Naive thymus-derived CD4-positive, alpha-beta T cell (primary cell): Measurements from ENCODE around the gene NRG3. TPM values are rescaled to one million over a fixed set of nuclear protein-coding genes. Genes with fewer than 3 reads are reported as not detected.

ENCODE experiments used
- ATAC-seq: fragments of 150-1000 bp; cut with Tn5 transposase; 2 replicates; pipeline ENCODE4 v1.10.0; 2021; ENCODE audit warnings: mild to moderate bottlenecking, moderate library complexity
- CTCF ChIA-PET: fragments of 350-600 bp; sonication (Branson Sonifier 250); formaldehyde crosslinking; loops from one replicate; lab custom pipeline; 2021; ENCODE audit warnings: antibody characterized with exemption; lab: Charles Lee
- POLR2A ChIA-PET: fragments of 350-600 bp; sonication (Branson Sonifier 250); formaldehyde crosslinking; loops from one replicate; lab custom pipeline; 2021; ENCODE audit warnings: antibody characterized with exemption, inconsistent platforms; lab: Charles Lee
- DNase-seq, 9 donors: peaks; one replicate each; pipeline versions ENCODE4 v3.0.0 to v3.0.0-alpha.2; 2020 to 2022; ENCODE audit warnings: mixed read lengths in 1 of 9
- H3K27ac ChIP-seq: one replicate; pipeline ENCODE4 v1.7.0; 2013; ENCODE audit warnings: mild to moderate bottlenecking, low read depth, low read length, moderate library complexity
- H3K27me3 ChIP-seq, 2 donors: one replicate each; pipeline ENCODE4 v1.7.0; 2013; ENCODE audit warnings: low read length in 2 of 2, mild to moderate bottlenecking in 2 of 2, moderate library complexity in 2 of 2; ENCODE audit not compliant: control insufficient read depth in 2 of 2, insufficient read depth in 2 of 2
- H3K36me3 ChIP-seq, 3 experiments: 1 replicate in 2 of 3; 2 replicates in 1 of 3; pipeline ENCODE4 v1.7.0; 2013; ENCODE audit warnings: low read length in 3 of 3, mild to moderate bottlenecking in 3 of 3, moderate library complexity in 1 of 3; ENCODE audit not compliant: insufficient read depth in 3 of 3, control insufficient read depth in 2 of 3
- H3K4me1 ChIP-seq, 2 donors: one replicate each; pipeline ENCODE4 v1.7.0; 2013; ENCODE audit warnings: low read length in 2 of 2, mild to moderate bottlenecking in 2 of 2, moderate library complexity in 1 of 2; ENCODE audit not compliant: control insufficient read depth in 2 of 2, insufficient read depth in 2 of 2
- H3K4me3 ChIP-seq: 2 replicates; pipeline ENCODE4 v1.7.0; 2013; ENCODE audit warnings: mild to moderate bottlenecking, low read length
- H3K9me3 ChIP-seq, 3 experiments: 1 replicate in 2 of 3; 2 replicates in 1 of 3; pipeline ENCODE4 v1.7.0; 2013; ENCODE audit warnings: low read length in 3 of 3; ENCODE audit not compliant: control insufficient read depth in 2 of 3
- H3K27ac Mint-ChIP-seq, 9 donors: one replicate each; pipeline ENCODE4 v1.8.0; 2020 to 2022; ENCODE audit warnings: mixed read lengths in 9 of 9, mild to moderate bottlenecking in 8 of 9, moderate library complexity in 5 of 9, inconsistent platforms in 2 of 9
- H3K27me3 Mint-ChIP-seq, 5 donors: one replicate each; pipeline ENCODE4 v1.8.0; 2021 to 2022; ENCODE audit warnings: mixed read lengths in 5 of 5, mild to moderate bottlenecking in 1 of 5
- H3K36me3 Mint-ChIP-seq, 5 donors: one replicate each; pipeline ENCODE4 v1.8.0; 2020 to 2022; ENCODE audit warnings: mixed read lengths in 5 of 5, mild to moderate bottlenecking in 3 of 5, inconsistent platforms in 1 of 5
- H3K4me1 Mint-ChIP-seq, 7 donors: one replicate each; pipeline ENCODE4 v1.8.0; 2020 to 2022; ENCODE audit warnings: mixed read lengths in 7 of 7, mild to moderate bottlenecking in 3 of 7, inconsistent platforms in 1 of 7
- H3K4me3 Mint-ChIP-seq, 10 donors: one replicate each; pipeline ENCODE4 v1.8.0; 2020 to 2022; ENCODE audit warnings: mild to moderate bottlenecking in 10 of 10, mixed read lengths in 10 of 10, moderate library complexity in 6 of 10, inconsistent platforms in 2 of 10
- H3K9me3 Mint-ChIP-seq, 11 donors: one replicate each; pipeline ENCODE4 v1.8.0; 2020 to 2022; ENCODE audit warnings: mixed read lengths in 11 of 11, mild to moderate bottlenecking in 4 of 11, inconsistent platforms in 1 of 11, moderate library complexity in 1 of 11
- intact Hi-C, 2 donors: fragments of 100-400 bp; cut with micrococcal nuclease; formaldehyde crosslinking; loops; one replicate each; pipeline ENCODE4 v1.15.1; 2023
- polyA plus RNA-seq, 2 donors: library from polyadenylated mRNA; unstranded; fragments of 300-500 nt; fragmentation: Illumina TruSeq; gene quantifications; one replicate each; pipeline ENCODE4 v1.2.3, GENCODE V29; 2021
- total RNA-seq, 6 experiments: library from RNA in 5 of 6; stranded (reverse) in 5 of 6; gene quantifications; 1 replicate in 5 of 6; 2 replicates in 1 of 6; pipeline ENCODE4 v1.2.3 and lab custom pipeline; 2021 to 2026

Gene NRG3
- total and polyA plus RNA-seq, 7 experiments from 2014 or later = not detected

DNA sequence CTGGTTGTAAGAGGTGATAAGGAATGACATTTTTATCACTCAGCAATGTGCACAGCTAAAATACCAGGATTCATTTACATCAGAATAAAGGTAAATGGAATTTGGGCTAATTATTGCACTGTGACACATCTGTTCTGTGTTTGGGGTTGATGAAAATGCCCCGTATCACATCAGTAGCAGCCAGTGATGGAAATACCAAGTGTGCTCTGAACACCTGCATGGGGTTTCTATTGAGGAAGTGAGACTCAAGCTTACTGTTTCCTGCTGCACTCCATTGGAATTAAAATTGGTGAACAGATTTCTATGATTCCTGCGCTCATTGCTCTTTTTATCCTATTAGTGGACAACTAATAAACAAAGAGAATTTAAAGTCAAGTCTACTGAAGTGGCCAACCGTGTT is 296.9 kb downstream of the NRG3 start:
- ChIA-PET CTCF (no interaction called here), POLR2A (no interaction called here)
- Histone ChIP-seq H3K36me3 (no peaks in the 10 kb centered on the region), H3K9me3 (no peaks in the 10 kb centered on the region), H3K27me3 (no peaks in the 10 kb centered on the region), H3K27ac (no peak overlapping the region), H3K4me1 (no peaks in the 10 kb centered on the region), H3K4me3 (no peak overlapping the region)
- DNase-seq (no peak), ATAC-seq (no peak)
- intact Hi-C loops = no loop called here
- Mint-ChIP-seq H3K27ac (no peak overlapping the region), H3K36me3 (no peaks in the 10 kb centered on the region), H3K4me1 (no peaks in the 10 kb centered on the region), H3K9me3 (peaks cover 0 to 26% (median 6%) of the 10 kb centered on the region in 11 donors), H3K27me3 (no peaks in the 10 kb centered on the region), H3K4me3 (no peak overlapping the region)

DNA sequence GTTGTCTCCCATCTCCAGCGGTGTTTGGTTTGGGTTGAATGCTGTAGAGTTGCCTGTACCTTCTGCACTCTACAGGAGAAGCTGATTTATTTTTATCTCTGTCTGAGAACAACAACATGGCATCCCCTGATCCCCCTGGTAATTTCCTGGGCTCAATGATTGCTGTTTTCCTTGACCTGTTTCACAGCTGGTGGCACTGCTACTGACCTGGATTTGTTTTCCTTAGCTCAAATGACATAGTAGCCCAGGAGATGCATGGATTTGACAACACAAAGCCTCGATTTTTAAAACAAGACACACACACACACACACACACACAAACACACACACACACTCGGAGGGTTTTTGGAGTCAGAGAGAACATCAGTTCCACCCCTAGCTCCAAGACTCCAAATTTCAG is 301.6 kb downstream of the NRG3 start:
- DNase-seq (no peak), ATAC-seq (no peak)
- no peak overlapping the region for H3K4me3 Mint-ChIP-seq
- H3K27me3 Mint-ChIP-seq = no peaks in the 10 kb centered on the region
- intact Hi-C loops = no loop called here
- H3K36me3 Mint-ChIP-seq = no peaks in the 10 kb centered on the region
- POLR2A ChIA-PET = no interaction called here
- Histone ChIP-seq H3K27me3 (no peaks in the 10 kb centered on the region), H3K4me1 (no peaks in the 10 kb centered on the region), H3K27ac (no peak overlapping the region), H3K9me3 (no peaks in the 10 kb centered on the region), H3K36me3 (no peaks in the 10 kb centered on the region), H3K4me3 (no peak overlapping the region)
- peaks cover 0 to 31% (median 6%) of the 10 kb centered on the region in 11 donors for H3K9me3 Mint-ChIP-seq
- CTCF ChIA-PET = no interaction called here
- no peaks in the 10 kb centered on the region for H3K4me1 Mint-ChIP-seq
- H3K27ac Mint-ChIP-seq = no peak overlapping the region

DNA sequence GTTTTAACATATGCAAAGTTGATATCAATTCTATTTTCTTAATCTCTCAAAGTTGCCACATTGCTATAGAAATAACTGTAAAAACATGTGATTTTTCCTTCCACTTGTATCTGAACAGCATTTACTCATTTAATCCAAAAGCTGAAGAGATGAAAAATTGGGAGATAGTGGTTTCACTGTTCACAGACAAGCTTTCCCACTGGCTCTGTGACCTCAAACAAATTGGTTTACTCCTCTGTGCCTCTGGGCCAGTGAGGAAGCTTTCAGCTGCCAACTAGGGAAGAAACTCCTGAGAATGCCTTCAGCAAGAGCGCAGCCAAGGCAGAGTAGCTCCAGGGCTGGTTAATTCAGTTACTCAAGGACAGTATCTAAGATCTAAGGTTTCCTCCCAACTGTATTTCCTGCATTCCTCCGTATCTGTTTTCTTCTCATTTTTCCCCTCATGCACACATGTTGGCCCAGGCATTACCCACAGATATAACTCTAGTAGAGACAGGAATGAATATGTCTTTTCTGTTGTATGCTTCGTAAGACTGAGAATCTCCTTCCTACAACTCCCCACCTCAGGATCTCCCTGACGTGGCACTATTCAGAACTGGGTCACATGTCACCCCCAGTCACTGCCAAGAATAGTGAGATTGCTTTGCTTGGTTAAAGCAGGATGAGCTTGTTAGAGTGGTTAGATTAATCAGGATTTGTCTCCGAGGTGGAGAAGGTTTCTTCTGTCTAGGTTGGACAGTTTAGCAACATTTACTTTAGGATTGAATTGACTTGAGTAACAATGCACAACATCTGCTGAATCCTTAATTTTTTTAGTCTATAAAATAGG is 315.7 kb downstream of the NRG3 start:
- Histone ChIP-seq H3K36me3 (no peaks in the 10 kb centered on the region), H3K4me1 (no peaks in the 10 kb centered on the region), H3K9me3 (no peaks in the 10 kb centered on the region), H3K27me3 (no peaks in the 10 kb centered on the region), H3K27ac (no peak overlapping the region), H3K4me3 (no peak overlapping the region)
- DNase-seq (no peak), ATAC-seq (no peak)
- ChIA-PET CTCF (no interaction called here), POLR2A (no interaction called here)
- no peak overlapping the region for H3K27ac Mint-ChIP-seq
- H3K9me3 Mint-ChIP-seq = peaks cover 0 to 10% (median 0%) of the 10 kb centered on the region in 11 donors
- no peaks in the 10 kb centered on the region for H3K4me1 Mint-ChIP-seq
- H3K4me3 Mint-ChIP-seq = no peak overlapping the region
- H3K27me3 Mint-ChIP-seq = no peaks in the 10 kb centered on the region
- intact Hi-C loops = no loop called here
- H3K36me3 Mint-ChIP-seq = no peaks in the 10 kb centered on the region

DNA sequence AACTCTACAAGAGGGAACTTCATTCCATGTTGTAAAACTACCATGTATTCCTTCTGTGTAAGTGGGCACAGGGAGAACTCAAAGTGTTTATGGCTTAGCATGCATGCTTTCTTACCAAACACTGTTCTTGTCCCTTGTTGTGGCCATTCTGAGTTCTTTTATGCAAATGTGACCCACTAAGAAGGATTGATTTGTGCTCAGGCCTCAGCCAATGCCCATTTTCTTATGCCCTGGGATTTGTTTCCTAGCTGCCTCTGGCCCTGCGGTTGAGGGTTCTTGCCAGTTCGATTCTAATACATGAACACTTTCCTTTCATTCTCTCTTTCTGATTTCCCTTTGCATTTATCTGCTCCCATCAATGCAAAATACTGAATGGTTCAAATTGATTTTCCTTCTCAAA is 316.7 kb downstream of the NRG3 start:
- Mint-ChIP-seq H3K36me3 (no peaks in the 10 kb centered on the region), H3K4me1 (no peaks in the 10 kb centered on the region), H3K27me3 (no peaks in the 10 kb centered on the region), H3K9me3 (peaks cover 0 to 10% (median 1%) of the 10 kb centered on the region in 11 donors), H3K4me3 (no peak overlapping the region), H3K27ac (no peak overlapping the region)
- Histone ChIP-seq H3K27me3 (no peaks in the 10 kb centered on the region), H3K9me3 (no peaks in the 10 kb centered on the region), H3K27ac (no peak overlapping the region), H3K4me3 (no peak overlapping the region), H3K4me1 (no peaks in the 10 kb centered on the region), H3K36me3 (no peaks in the 10 kb centered on the region)
- ChIA-PET POLR2A (no interaction called here), CTCF (no interaction called here)
- intact Hi-C loops = no loop called here
- no peak for DNase-seq
- ATAC-seq = no peak

DNA sequence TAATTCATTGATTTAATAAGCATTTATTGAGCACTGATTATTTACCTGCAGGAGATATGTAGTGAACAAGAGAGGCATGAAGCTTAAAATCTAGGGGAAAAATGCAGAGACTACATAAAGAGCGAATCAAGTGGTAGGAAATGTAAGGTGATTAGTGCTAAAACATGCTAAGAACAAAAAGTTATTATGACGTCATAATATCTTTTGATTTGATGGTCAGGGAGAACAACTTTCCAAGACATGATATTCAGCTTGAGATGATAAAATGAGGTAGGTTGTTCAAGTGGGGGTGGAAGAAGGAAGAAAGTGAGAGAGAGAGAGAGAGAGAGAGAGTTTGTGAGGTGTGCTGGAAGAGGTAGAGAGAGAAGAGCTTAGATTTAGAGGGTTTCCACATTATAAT is 317.7 kb downstream of the NRG3 start:
- ChIA-PET CTCF (no interaction called here), POLR2A (no interaction called here)
- no peak overlapping the region for H3K27ac Mint-ChIP-seq
- Histone ChIP-seq H3K36me3 (no peaks in the 10 kb centered on the region), H3K27ac (no peak overlapping the region), H3K4me3 (no peak overlapping the region), H3K4me1 (no peaks in the 10 kb centered on the region), H3K27me3 (no peaks in the 10 kb centered on the region), H3K9me3 (no peaks in the 10 kb centered on the region)
- peaks cover 0 to 10% (median 1%) of the 10 kb centered on the region in 11 donors for H3K9me3 Mint-ChIP-seq
- no peaks in the 10 kb centered on the region for H3K4me1 Mint-ChIP-seq
- ATAC-seq (no peak), DNase-seq (no peak)
- intact Hi-C loops = no loop called here
- no peak overlapping the region for H3K4me3 Mint-ChIP-seq
- no peaks in the 10 kb centered on the region for H3K36me3 Mint-ChIP-seq
- H3K27me3 Mint-ChIP-seq = no peaks in the 10 kb centered on the region

DNA sequence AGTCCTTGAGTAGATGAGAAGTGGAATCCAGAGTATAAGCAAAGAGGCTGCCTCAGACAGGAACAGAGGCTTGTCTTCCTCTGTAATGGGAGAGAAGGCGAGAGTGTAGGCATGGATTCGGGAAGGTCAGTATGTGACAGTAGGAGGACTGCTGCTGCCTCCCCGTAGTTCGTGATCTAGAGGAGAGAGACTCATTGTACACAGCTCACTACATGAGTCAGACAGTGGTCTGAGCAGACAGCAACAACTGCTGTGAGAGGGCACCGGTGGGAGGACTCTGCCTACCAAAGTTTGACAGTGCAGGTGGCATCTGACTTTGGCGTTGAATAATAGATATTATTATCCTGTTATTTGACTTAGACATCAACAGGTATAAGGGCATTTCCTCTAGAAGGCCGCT is 319.4 kb downstream of the NRG3 start:
- Mint-ChIP-seq H3K27ac (no peak overlapping the region), H3K9me3 (peaks cover 0 to 5% (median 0%) of the 10 kb centered on the region in 11 donors), H3K36me3 (no peaks in the 10 kb centered on the region), H3K4me1 (no peaks in the 10 kb centered on the region), H3K4me3 (no peak overlapping the region), H3K27me3 (no peaks in the 10 kb centered on the region)
- no peaks in the 10 kb centered on the region for H3K27me3 ChIP-seq
- H3K4me3 ChIP-seq = no peak overlapping the region
- POLR2A ChIA-PET = no interaction called here
- ATAC-seq (no peak), DNase-seq (no peak)
- no peaks in the 10 kb centered on the region for H3K9me3 ChIP-seq
- H3K4me1 ChIP-seq = no peaks in the 10 kb centered on the region
- CTCF ChIA-PET = no interaction called here
- H3K36me3 ChIP-seq = no peaks in the 10 kb centered on the region
- intact Hi-C loops = no loop called here
- H3K27ac ChIP-seq = no peak overlapping the region

DNA sequence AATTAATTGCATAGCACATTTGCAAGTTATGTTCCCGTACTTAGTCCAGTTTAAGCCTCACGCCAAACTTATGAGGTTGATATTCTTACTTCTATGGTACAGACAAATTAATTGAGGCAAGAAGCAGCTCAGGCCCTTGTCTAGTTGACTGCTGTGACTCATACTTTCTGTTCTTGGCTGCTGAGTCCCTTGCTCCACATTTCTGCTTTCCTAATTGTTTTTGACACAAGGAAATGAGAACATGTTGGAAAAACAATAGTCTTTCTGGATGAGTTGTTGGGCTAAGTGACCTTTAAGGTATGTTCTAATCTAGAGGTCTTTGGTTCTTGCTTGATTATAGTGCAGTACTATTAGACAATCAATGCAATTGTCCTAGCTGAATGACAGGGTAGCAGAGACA is 331.8 kb downstream of the NRG3 start:
- H3K4me3 Mint-ChIP-seq = no peak overlapping the region
- Histone ChIP-seq H3K27me3 (no peaks in the 10 kb centered on the region), H3K36me3 (no peaks in the 10 kb centered on the region), H3K4me3 (no peak overlapping the region), H3K4me1 (no peaks in the 10 kb centered on the region), H3K27ac (no peak overlapping the region), H3K9me3 (no peaks in the 10 kb centered on the region)
- H3K36me3 Mint-ChIP-seq = no peaks in the 10 kb centered on the region
- no peaks in the 10 kb centered on the region for H3K27me3 Mint-ChIP-seq
- intact Hi-C loops = no loop called here
- H3K27ac Mint-ChIP-seq = no peak overlapping the region
- no peak for DNase-seq
- peaks cover 0 to 18% (median 2%) of the 10 kb centered on the region in 11 donors for H3K9me3 Mint-ChIP-seq
- ChIA-PET POLR2A (no interaction called here), CTCF (no interaction called here)
- H3K4me1 Mint-ChIP-seq = no peaks in the 10 kb centered on the region
- no peak for ATAC-seq
